ENCODE results near the gene SYNM. TPM values are rescaled to one million over a fixed set of nuclear protein-coding genes. Genes with fewer than 3 reads are reported as not detected.

The SYNM gene
- total RNA-seq, 2 experiments from 2014 or later: 0.11 TPM

- DNase-seq (no peak), ATAC-seq (ENCODE audit: poor library complexity) (no peak)
- Mint-ChIP-seq H3K36me3 (ENCODE audit: low read depth) (no peaks in the 10 kb centered on the region), H3K9me3 (no peaks in the 10 kb centered on the region), H3K4me3 (no peak overlapping the region), H3K27me3 (no peaks in the 10 kb centered on the region), H3K27ac (no peak overlapping the region), H3K4me1 (ENCODE audit: low read depth) (no peaks in the 10 kb centered on the region)
- Histone ChIP-seq H3K9me3 (ENCODE audit: control insufficient read depth in 1 of 2, insufficient read depth in 1 of 2, low read length in 2 of 2) (no peaks in the 10 kb centered on the region), H3K27me3 (ENCODE audit: control insufficient read depth in 1 of 2, insufficient read depth in 2 of 2, low read length in 2 of 2) (no peaks in the 10 kb centered on the region), H3K27ac (ENCODE audit: low read depth in 1 of 2, low read length in 2 of 2) (no peak overlapping the region), H3K4me3 (ENCODE audit: low read length) (no peak overlapping the region), H3K4me1 (ENCODE audit: insufficient read depth, low read length) (no peaks in the 10 kb centered on the region), H3K36me3 (ENCODE audit: insufficient read depth, low read length) (no peaks in the 10 kb centered on the region)
- POLR2A ChIA-PET: no interaction called here
- CTCF ChIA-PET: no interaction called here
- intact Hi-C loops (cut with DNase I, micrococcal nuclease): no loop called here
- TF ChIP-seq, protein P1, sequence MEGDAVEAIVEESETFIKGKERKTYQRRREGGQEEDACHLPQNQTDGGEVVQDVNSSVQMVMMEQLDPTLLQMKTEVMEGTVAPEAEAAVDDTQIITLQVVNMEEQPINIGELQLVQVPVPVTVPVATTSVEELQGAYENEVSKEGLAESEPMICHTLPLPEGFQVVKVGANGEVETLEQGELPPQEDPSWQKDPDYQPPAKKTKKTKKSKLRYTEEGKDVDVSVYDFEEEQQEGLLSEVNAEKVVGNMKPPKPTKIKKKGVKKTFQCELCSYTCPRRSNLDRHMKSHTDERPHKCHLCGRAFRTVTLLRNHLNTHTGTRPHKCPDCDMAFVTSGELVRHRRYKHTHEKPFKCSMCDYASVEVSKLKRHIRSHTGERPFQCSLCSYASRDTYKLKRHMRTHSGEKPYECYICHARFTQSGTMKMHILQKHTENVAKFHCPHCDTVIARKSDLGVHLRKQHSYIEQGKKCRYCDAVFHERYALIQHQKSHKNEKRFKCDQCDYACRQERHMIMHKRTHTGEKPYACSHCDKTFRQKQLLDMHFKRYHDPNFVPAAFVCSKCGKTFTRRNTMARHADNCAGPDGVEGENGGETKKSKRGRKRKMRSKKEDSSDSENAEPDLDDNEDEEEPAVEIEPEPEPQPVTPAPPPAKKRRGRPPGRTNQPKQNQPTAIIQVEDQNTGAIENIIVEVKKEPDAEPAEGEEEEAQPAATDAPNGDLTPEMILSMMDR (IDR thresholded peaks at IDR 0.05): no peak
Measured at GRCh38 chr15:99145778-99146177, 40.9 kb downstream of the SYNM start.

GRCh38 chr15:99146661-99147060 is 41.8 kb downstream of the SYNM start:
- no peaks in the 10 kb centered on the region for H3K4me1 Mint-ChIP-seq (ENCODE audit: low read depth)
- ATAC-seq (ENCODE audit: poor library complexity) (no peak), DNase-seq (no peak)
- no peaks in the 10 kb centered on the region for H3K9me3 Mint-ChIP-seq
- no peaks in the 10 kb centered on the region for H3K9me3 ChIP-seq (ENCODE audit: control insufficient read depth in 1 of 2, insufficient read depth in 1 of 2, low read length in 2 of 2)
- ChIA-PET POLR2A (no interaction called here), CTCF (no interaction called here)
- H3K27me3 Mint-ChIP-seq: no peaks in the 10 kb centered on the region
- H3K27me3 ChIP-seq (ENCODE audit: control insufficient read depth in 1 of 2, insufficient read depth in 2 of 2, low read length in 2 of 2): no peaks in the 10 kb centered on the region
- no peak overlapping the region for H3K4me3 Mint-ChIP-seq
- no peaks in the 10 kb centered on the region for H3K36me3 Mint-ChIP-seq (ENCODE audit: low read depth)
- intact Hi-C loops (cut with DNase I, micrococcal nuclease): no loop called here
- H3K27ac Mint-ChIP-seq: no peak overlapping the region
- H3K4me3 ChIP-seq (ENCODE audit: low read length): no peak overlapping the region
- no peaks in the 10 kb centered on the region for H3K36me3 ChIP-seq (ENCODE audit: insufficient read depth, low read length)
- H3K4me1 ChIP-seq (ENCODE audit: insufficient read depth, low read length): no peaks in the 10 kb centered on the region
- H3K27ac ChIP-seq (ENCODE audit: low read depth in 1 of 2, low read length in 2 of 2): no peak overlapping the region
- TF ChIP-seq, protein P1 (IDR thresholded peaks at IDR 0.05): no peak

- no peaks in the 10 kb centered on the region for H3K27me3 ChIP-seq (ENCODE audit: control insufficient read depth in 1 of 2, insufficient read depth in 2 of 2, low read length in 2 of 2)
- DNase-seq: no peak
- Mint-ChIP-seq H3K27me3 (no peaks in the 10 kb centered on the region), H3K4me1 (ENCODE audit: low read depth) (no peaks in the 10 kb centered on the region), H3K27ac (no peak overlapping the region), H3K9me3 (no peaks in the 10 kb centered on the region), H3K4me3 (no peak overlapping the region), H3K36me3 (ENCODE audit: low read depth) (no peaks in the 10 kb centered on the region)
- no peaks in the 10 kb centered on the region for H3K9me3 ChIP-seq (ENCODE audit: control insufficient read depth in 1 of 2, insufficient read depth in 1 of 2, low read length in 2 of 2)
- intact Hi-C loops (cut with DNase I, micrococcal nuclease): no loop called here
- H3K27ac ChIP-seq (ENCODE audit: low read depth in 1 of 2, low read length in 2 of 2): no peak overlapping the region
- ChIA-PET CTCF (no interaction called here), POLR2A (no interaction called here)
- no peak overlapping the region for H3K4me3 ChIP-seq (ENCODE audit: low read length)
- TF ChIP-seq, protein P1 (IDR thresholded peaks at IDR 0.05): no peak
- H3K36me3 ChIP-seq (ENCODE audit: insufficient read depth, low read length): no peaks in the 10 kb centered on the region
- ATAC-seq (ENCODE audit: poor library complexity): no peak
- H3K4me1 ChIP-seq (ENCODE audit: insufficient read depth, low read length): no peaks in the 10 kb centered on the region
Measured at GRCh38 chr15:99148851-99149276, 44.0 kb downstream of the SYNM start.
